Fibroblast of lung (primary cell): Measurements from ENCODE around the gene C17orf50.

Source experiments
- CTCF ChIP-seq, 2 donors: IDR thresholded peaks in 1 of 2; conservative IDR thresholded peaks in 1 of 2; 1 replicate in 1 of 2; 2 replicates in 1 of 2; pipeline ENCODE4 v1.5.1; 2011 to 2012; ENCODE audit warnings: low read length in 2 of 2, control low read depth in 1 of 2, inconsistent platforms in 1 of 2, low read depth in 1 of 2, mild to moderate bottlenecking in 1 of 2
- EZH2 ChIP-seq: IDR thresholded peaks from 2 replicates; pipeline ENCODE4 v1.5.1; 2012; ENCODE audit warnings: low read length, control low read depth, mild to moderate bottlenecking; ENCODE audit errors: missing control alignments

- no peak for TF ChIP-seq EZH2
- TF ChIP-seq CTCF (conservative IDR thresholded peaks at IDR 0.05 in 1 of 2, IDR thresholded peaks at IDR 0.05 in 1 of 2; ENCODE audit: low read depth in 1 of 2, low read length in 2 of 2), result no peak
Measured at GRCh38 chr17:35768797-35769196, 8.1 kb downstream of the C17orf50 start.
